Measurements from ENCODE around the gene PPP1R3D. TPM values are rescaled to one million over a fixed set of nuclear protein-coding genes. Genes with fewer than 3 reads are reported as not detected.

PPP1R3D gene
- total and polyA plus RNA-seq, 2 of the 13 experiments (the other 11 are each of a cell fraction or from before 2014, with no cell fraction given): 1.2 to 3.7 TPM

- no peak for DNase-seq (ENCODE audit: low spot score)
- TF ChIP-seq ZNF143 (CRISPR knock-in tag; IDR thresholded peaks at IDR 0.05) (no peak), ZNF557 (CRISPR knock-in tag; IDR thresholded peaks at IDR 0.05) (no peak), ZNF800 (CRISPR knock-in tag; IDR thresholded peaks at IDR 0.05) (no peak), NR2F6 (IDR thresholded peaks at IDR 0.05) (0 out of 2 replicates have a peak, but pooled peaks have one; percentile 17), NR2F6 (CRISPR knock-in tag; IDR thresholded peaks at IDR 0.05) (no peak), PHF20 (CRISPR knock-in tag; IDR thresholded peaks at IDR 0.05) (no peak), SP2 (CRISPR knock-in tag; IDR thresholded peaks at IDR 0.05) (0 out of 2 replicates have a peak, but pooled peaks have one; percentile 1), ZNF24 (IDR thresholded peaks at IDR 0.05) (no peak), NCOA2 (CRISPR knock-in tag; IDR thresholded peaks at IDR 0.05) (no peak), ZFP36 (IDR thresholded peaks at IDR 0.05; ENCODE audit: borderline replicate concordance, low read depth, low read length, partially characterized antibody) (no peak), DNMT3B (CRISPR knock-in tag; conservative IDR thresholded peaks at IDR 0.05) (0 out of 2 replicates have a peak, but pooled peaks have one; percentile 2), SOX6 (IDR thresholded peaks at IDR 0.05) (no peak), SOX6 (CRISPR knock-in tag; IDR thresholded peaks at IDR 0.05) (0 out of 2 replicates have a peak, but pooled peaks have one; percentile 3), ZSCAN9 (CRISPR knock-in tag; IDR thresholded peaks at IDR 0.05; ENCODE audit: borderline replicate concordance) (no peak), SCMH1 (CRISPR knock-in tag; IDR thresholded peaks at IDR 0.05; ENCODE audit: borderline replicate concordance) (no peak), ZNF777 (CRISPR knock-in tag; IDR thresholded peaks at IDR 0.05) (peak; percentile 96), ZNF383 (CRISPR knock-in tag; IDR thresholded peaks at IDR 0.05; ENCODE audit: borderline replicate concordance) (0 out of 2 replicates have a peak, but pooled peaks have one; percentile 6), TP53 (CRISPR knock-in tag; conservative IDR thresholded peaks at IDR 0.05) (0 out of 2 replicates have a peak, but pooled peaks have one; percentile 22), SSRP1 (CRISPR knock-in tag; IDR thresholded peaks at IDR 0.05) (no peak), CEBPG (CRISPR knock-in tag; IDR thresholded peaks at IDR 0.05) (no peak), ZNF543 (CRISPR knock-in tag; IDR thresholded peaks at IDR 0.05) (no peak), CBX5 (CRISPR knock-in tag; IDR thresholded peaks at IDR 0.05; ENCODE audit: borderline replicate concordance) (0 out of 2 replicates have a peak, but pooled peaks have one; percentile 2), NFE2L2 (IDR thresholded peaks at IDR 0.05; ENCODE audit: low read length) (no peak)
- TF ChIP-seq, protein P1, sequence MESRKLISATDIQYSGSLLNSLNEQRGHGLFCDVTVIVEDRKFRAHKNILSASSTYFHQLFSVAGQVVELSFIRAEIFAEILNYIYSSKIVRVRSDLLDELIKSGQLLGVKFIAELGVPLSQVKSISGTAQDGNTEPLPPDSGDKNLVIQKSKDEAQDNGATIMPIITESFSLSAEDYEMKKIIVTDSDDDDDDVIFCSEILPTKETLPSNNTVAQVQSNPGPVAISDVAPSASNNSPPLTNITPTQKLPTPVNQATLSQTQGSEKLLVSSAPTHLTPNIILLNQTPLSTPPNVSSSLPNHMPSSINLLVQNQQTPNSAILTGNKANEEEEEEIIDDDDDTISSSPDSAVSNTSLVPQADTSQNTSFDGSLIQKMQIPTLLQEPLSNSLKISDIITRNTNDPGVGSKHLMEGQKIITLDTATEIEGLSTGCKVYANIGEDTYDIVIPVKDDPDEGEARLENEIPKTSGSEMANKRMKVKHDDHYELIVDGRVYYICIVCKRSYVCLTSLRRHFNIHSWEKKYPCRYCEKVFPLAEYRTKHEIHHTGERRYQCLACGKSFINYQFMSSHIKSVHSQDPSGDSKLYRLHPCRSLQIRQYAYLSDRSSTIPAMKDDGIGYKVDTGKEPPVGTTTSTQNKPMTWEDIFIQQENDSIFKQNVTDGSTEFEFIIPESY (CRISPR knock-in tag; IDR thresholded peaks at IDR 0.05): 0 out of 2 replicates have a peak, but pooled peaks have one; percentile 2
- TF ChIP-seq, protein P2, sequence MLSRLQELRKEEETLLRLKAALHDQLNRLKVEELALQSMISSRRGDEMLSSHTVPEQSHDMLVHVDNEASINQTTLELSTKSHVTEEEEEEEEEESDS (CRISPR knock-in tag; IDR thresholded peaks at IDR 0.05; ENCODE audit: borderline replicate concordance): no peak
- TF ChIP-seq, protein P3, sequence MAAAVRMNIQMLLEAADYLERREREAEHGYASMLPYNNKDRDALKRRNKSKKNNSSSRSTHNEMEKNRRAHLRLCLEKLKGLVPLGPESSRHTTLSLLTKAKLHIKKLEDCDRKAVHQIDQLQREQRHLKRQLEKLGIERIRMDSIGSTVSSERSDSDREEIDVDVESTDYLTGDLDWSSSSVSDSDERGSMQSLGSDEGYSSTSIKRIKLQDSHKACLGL (CRISPR knock-in tag; IDR thresholded peaks at IDR 0.05): 0 out of 2 replicates have a peak, but pooled peaks have one; percentile 57
Measured at GRCh38 chr20:59939879-59940128, 301 bp downstream of the PPP1R3D start.

More at GRCh38 chr20:59939879-59940128, 301 bp downstream of the PPP1R3D start:
- BruUV-seq (replicated peaks): TSS peak; percentile 46
- intact Hi-C loops (cut with micrococcal nuclease; ENCODE audit: unreplicated experiment): no loop called here
- Histone ChIP-seq H3K9me3 (ENCODE audit: low read length) (no peaks in the 10 kb centered on the region), H3K27ac (ENCODE audit: extremely low read length, insufficient read depth, low read length) (peak overlapping the region; percentile 90), H3K4me2 (ENCODE audit: low read depth, low read length) (peak overlapping the region; percentile 84), H4K20me1 (ENCODE audit: insufficient read depth, low read length) (no peaks in the 10 kb centered on the region), H3K27me3 (ENCODE audit: control insufficient read depth in 1 of 2, insufficient read depth in 2 of 2, low read length in 2 of 2) (no peaks in the 10 kb centered on the region; a peak in 1 of 5 replicates), H3K36me3 (replicated peaks in 1 of 2; ENCODE audit: control insufficient read depth in 1 of 2, insufficient read depth in 2 of 2, low read length in 2 of 2) (peaks cover 6 to 12% of the 10 kb centered on the region in 2 experiments; a peak in 4 of 5 replicates), H3K4me1 (ENCODE audit: insufficient read depth, low read length) (peaks cover 29% of the 10 kb centered on the region), H3K4me3 (replicated peaks in 1 of 3; ENCODE audit: insufficient read depth in 1 of 3, low read depth in 2 of 3, low read length in 3 of 3) (peak overlapping the region; percentile 77 to 91 (median 91)), H3K79me2 (ENCODE audit: insufficient read depth, low read length) (peaks cover 11% of the 10 kb centered on the region), H2AFZ (ENCODE audit: low read length) (peak overlapping the region; percentile 62), H3K9ac (ENCODE audit: insufficient read depth, low read depth, low read length) (peak overlapping the region; percentile 86)
- CTCF ChIA-PET (ENCODE audit: low intra/inter-chr PET ratio, low total read pairs): no interaction called here
- ATAC-seq (peak; percentile 56), FAIRE-seq (no peak)
- POLR2A ChIA-PET: interaction anchor here (1.0 to 2.1 kb wide), 8 partner anchors 8 to 118 kb away, joined by 3 to 14 read pairs (median 5); no protein-coding TSS in a partner anchor
- WGBS (ENCODE audit: low lambda C conversion rate): 1% methylated on average over 12 of the region's 24 CpGs
- in situ Hi-C loops (cut with HindIII; ENCODE audit: extremely low pct_ligation_motif_present, low pct_unique_long_range_greater_than_20kb): no loop called here

All from HepG2 (cell line).